Pons (tissue), 1 donor: Measurements from ENCODE around the gene TTC27.
A peak's percentile ranks its signal among the peaks of the same experiment; 100 is the strongest.

Experiments used
- DNase-seq: peaks from one replicate; pipeline ENCODE4 v3.0.0-alpha.2; 2016; ENCODE audit warnings: low spot score

TTC27 gene

GRCh38 chr2:32755666-32756065, 127.8 kb downstream of the TTC27 start:
- DNase-seq: no peak

- no peak for DNase-seq
These were observed 128.4 kb downstream of the TTC27 start for GRCh38 chr2:32756074-32756727.

- DNase-seq: no peak
These were observed 130.4 kb downstream of the TTC27 start for GRCh38 chr2:32758232-32758631.

GRCh38 chr2:32760628-32761027, 132.8 kb downstream of the TTC27 start:
- peak; percentile 33 for DNase-seq

- no peak for DNase-seq
These were observed 140.7 kb downstream of the TTC27 start for GRCh38 chr2:32768387-32769174.

GRCh38 chr2:32770360-32770759, 142.5 kb downstream of the TTC27 start:
- DNase-seq: no peak

- peak; percentile 76 for DNase-seq
These were observed 145.0 kb downstream of the TTC27 start for GRCh38 chr2:32772638-32773447.

GRCh38 chr2:32773448-32773808, 145.6 kb downstream of the TTC27 start:
- DNase-seq: no peak

- no peak for DNase-seq
These were observed 148.1 kb downstream of the TTC27 start for GRCh38 chr2:32775954-32776353.

GRCh38 chr2:32777714-32778113, 149.9 kb downstream of the TTC27 start:
- no peak for DNase-seq

GRCh38 chr2:32780961-32781360, 153.1 kb downstream of the TTC27 start:
- no peak for DNase-seq

GRCh38 chr2:32783469-32783868, 155.6 kb downstream of the TTC27 start:
- DNase-seq: no peak

- DNase-seq: no peak
These were observed 156.1 kb downstream of the TTC27 start for GRCh38 chr2:32783933-32784332.

- no peak for DNase-seq
These were observed 159.4 kb downstream of the TTC27 start for GRCh38 chr2:32787207-32787606.

GRCh38 chr2:32788114-32788513, 160.3 kb downstream of the TTC27 start:
- DNase-seq: peak; percentile 47

GRCh38 chr2:32792416-32792815, 164.6 kb downstream of the TTC27 start:
- DNase-seq: no peak

- no peak for DNase-seq
These were observed 171.0 kb downstream of the TTC27 start for GRCh38 chr2:32798829-32799228.

GRCh38 chr2:32801741-32802140, 173.9 kb downstream of the TTC27 start:
- no peak for DNase-seq

- no peak for DNase-seq
These were observed 175.0 kb downstream of the TTC27 start for GRCh38 chr2:32802877-32803276.

- no peak for DNase-seq
These were observed 176.4 kb downstream of the TTC27 start for GRCh38 chr2:32804205-32804604.

- DNase-seq: no peak
These were observed 177.6 kb downstream of the TTC27 start for GRCh38 chr2:32805104-32806095.

GRCh38 chr2:32806857-32807256, 179.0 kb downstream of the TTC27 start:
- DNase-seq: no peak
